Activated CD4-positive, alpha-beta T cell treated with anti-CD3 and anti-CD28 coated beads, Interleukin-2, amount 50 U/mL, for 16 hours (primary cell): ENCODE data around the gene ZNF407.

Experiments
- DNase-seq: peaks from one replicate; pipeline ENCODE4 v3.0.0-alpha.2; 2020

ZNF407 gene

GRCh38 chr18:74897971-74898657 lies 300.4 kb downstream of the ZNF407 start:
- DNase-seq = no peak

GRCh38 chr18:74898965-74899364 lies 301.3 kb downstream of the ZNF407 start:
- no peak for DNase-seq

- no peak for DNase-seq
These were observed 301.9 kb downstream of the ZNF407 start for GRCh38 chr18:74899554-74899953.

GRCh38 chr18:74901362-74902146 lies 303.9 kb downstream of the ZNF407 start:
- peak; percentile 26 for DNase-seq

- DNase-seq = no peak
These were observed 304.4 kb downstream of the ZNF407 start for GRCh38 chr18:74902147-74902455.

- no peak for DNase-seq
These were observed 307.6 kb downstream of the ZNF407 start for GRCh38 chr18:74905247-74905646.

- no peak for DNase-seq
These were observed 308.5 kb downstream of the ZNF407 start for GRCh38 chr18:74906184-74906583.

GRCh38 chr18:74914052-74914591 lies 316.5 kb downstream of the ZNF407 start:
- DNase-seq = no peak

- DNase-seq = no peak
These were observed 317.0 kb downstream of the ZNF407 start for GRCh38 chr18:74914648-74915047.

GRCh38 chr18:74916773-74917393 lies 319.2 kb downstream of the ZNF407 start:
- no peak for DNase-seq

GRCh38 chr18:74918276-74918790 lies 320.7 kb downstream of the ZNF407 start:
- no peak for DNase-seq

GRCh38 chr18:74921057-74921820 lies 323.6 kb downstream of the ZNF407 start:
- DNase-seq = no peak

- DNase-seq = no peak
These were observed 328.4 kb downstream of the ZNF407 start for GRCh38 chr18:74926051-74926450.

GRCh38 chr18:74928194-74928968 lies 330.7 kb downstream of the ZNF407 start:
- no peak for DNase-seq

- DNase-seq = no peak
These were observed 331.4 kb downstream of the ZNF407 start for GRCh38 chr18:74929110-74929509.

- DNase-seq = no peak
These were observed 332.9 kb downstream of the ZNF407 start for GRCh38 chr18:74930616-74931015.

GRCh38 chr18:74933930-74934329 lies 336.3 kb downstream of the ZNF407 start:
- DNase-seq = no peak

- DNase-seq = no peak
These were observed 337.8 kb downstream of the ZNF407 start for GRCh38 chr18:74935434-74935833.

- DNase-seq = no peak
These were observed 338.7 kb downstream of the ZNF407 start for GRCh38 chr18:74936343-74936742.

- DNase-seq = no peak
These were observed 339.6 kb downstream of the ZNF407 start for GRCh38 chr18:74937291-74937690.

- DNase-seq = no peak
These were observed 343.2 kb downstream of the ZNF407 start for GRCh38 chr18:74940856-74941255.

- peak; percentile 46 for DNase-seq
These were observed 344.7 kb downstream of the ZNF407 start for GRCh38 chr18:74942319-74942910.
